Measurements from ENCODE around the gene CDK8.

CDK8 gene

GRCh38 chr13:26401578-26402021 is 147.7 kb downstream of the CDK8 start:
- Histone ChIP-seq H3K4me3 (ENCODE audit: low read length) (no peak overlapping the region), H3K9me3 (ENCODE audit: control insufficient read depth, low read length) (no peaks in the 10 kb centered on the region), H3K36me3 (ENCODE audit: control insufficient read depth, insufficient read depth, low read length) (no peaks in the 10 kb centered on the region), H3K4me1 (ENCODE audit: control insufficient read depth, insufficient read depth, low read length) (no peaks in the 10 kb centered on the region), H3K27me3 (ENCODE audit: control insufficient read depth, insufficient read depth, low read length) (no peaks in the 10 kb centered on the region), H3K9ac (ENCODE audit: low read length) (no peak overlapping the region)

- H3K4me3 ChIP-seq (ENCODE audit: low read length), result no peak overlapping the region
- no peaks in the 10 kb centered on the region for H3K4me1 ChIP-seq (ENCODE audit: control insufficient read depth, insufficient read depth, low read length)
- no peaks in the 10 kb centered on the region for H3K27me3 ChIP-seq (ENCODE audit: control insufficient read depth, insufficient read depth, low read length)
- no peak overlapping the region for H3K9ac ChIP-seq (ENCODE audit: low read length)
- H3K9me3 ChIP-seq (ENCODE audit: control insufficient read depth, low read length), result no peaks in the 10 kb centered on the region
- no peaks in the 10 kb centered on the region for H3K36me3 ChIP-seq (ENCODE audit: control insufficient read depth, insufficient read depth, low read length)
Measured at GRCh38 chr13:26406791-26407190, 152.9 kb downstream of the CDK8 start.

GRCh38 chr13:26411206-26411605 is 157.3 kb downstream of the CDK8 start:
- no peaks in the 10 kb centered on the region for H3K36me3 ChIP-seq (ENCODE audit: control insufficient read depth, insufficient read depth, low read length)
- no peaks in the 10 kb centered on the region for H3K4me1 ChIP-seq (ENCODE audit: control insufficient read depth, insufficient read depth, low read length)
- H3K9me3 ChIP-seq (ENCODE audit: control insufficient read depth, low read length), result no peaks in the 10 kb centered on the region
- H3K4me3 ChIP-seq (ENCODE audit: low read length), result no peak overlapping the region
- H3K27me3 ChIP-seq (ENCODE audit: control insufficient read depth, insufficient read depth, low read length), result no peaks in the 10 kb centered on the region
- no peak overlapping the region for H3K9ac ChIP-seq (ENCODE audit: low read length)

DNA sequence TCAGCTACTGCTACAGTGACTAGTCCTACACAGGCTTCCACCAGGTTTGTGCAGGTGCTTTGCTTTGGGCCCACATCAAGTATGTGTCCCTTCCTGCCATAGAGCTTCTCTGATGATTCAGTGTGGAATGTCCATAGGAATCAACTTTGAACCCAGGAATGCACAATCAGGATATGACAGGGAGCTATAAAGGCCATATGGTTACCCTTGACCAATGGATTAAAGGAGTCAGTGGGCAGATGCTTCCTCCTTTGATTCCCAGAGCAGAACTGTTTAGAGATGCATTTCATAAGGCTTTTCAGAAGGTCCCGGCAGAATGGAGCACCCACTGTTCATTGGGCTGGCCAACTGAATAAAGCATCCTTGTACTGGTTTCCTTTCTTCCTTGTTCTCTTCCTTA is 158.3 kb downstream of the CDK8 start:
- Histone ChIP-seq H3K9me3 (ENCODE audit: control insufficient read depth, low read length) (no peaks in the 10 kb centered on the region), H3K27me3 (ENCODE audit: control insufficient read depth, insufficient read depth, low read length) (no peaks in the 10 kb centered on the region), H3K9ac (ENCODE audit: low read length) (no peak overlapping the region), H3K36me3 (ENCODE audit: control insufficient read depth, insufficient read depth, low read length) (no peaks in the 10 kb centered on the region), H3K4me3 (ENCODE audit: low read length) (no peak overlapping the region), H3K4me1 (ENCODE audit: control insufficient read depth, insufficient read depth, low read length) (no peaks in the 10 kb centered on the region)

DNA sequence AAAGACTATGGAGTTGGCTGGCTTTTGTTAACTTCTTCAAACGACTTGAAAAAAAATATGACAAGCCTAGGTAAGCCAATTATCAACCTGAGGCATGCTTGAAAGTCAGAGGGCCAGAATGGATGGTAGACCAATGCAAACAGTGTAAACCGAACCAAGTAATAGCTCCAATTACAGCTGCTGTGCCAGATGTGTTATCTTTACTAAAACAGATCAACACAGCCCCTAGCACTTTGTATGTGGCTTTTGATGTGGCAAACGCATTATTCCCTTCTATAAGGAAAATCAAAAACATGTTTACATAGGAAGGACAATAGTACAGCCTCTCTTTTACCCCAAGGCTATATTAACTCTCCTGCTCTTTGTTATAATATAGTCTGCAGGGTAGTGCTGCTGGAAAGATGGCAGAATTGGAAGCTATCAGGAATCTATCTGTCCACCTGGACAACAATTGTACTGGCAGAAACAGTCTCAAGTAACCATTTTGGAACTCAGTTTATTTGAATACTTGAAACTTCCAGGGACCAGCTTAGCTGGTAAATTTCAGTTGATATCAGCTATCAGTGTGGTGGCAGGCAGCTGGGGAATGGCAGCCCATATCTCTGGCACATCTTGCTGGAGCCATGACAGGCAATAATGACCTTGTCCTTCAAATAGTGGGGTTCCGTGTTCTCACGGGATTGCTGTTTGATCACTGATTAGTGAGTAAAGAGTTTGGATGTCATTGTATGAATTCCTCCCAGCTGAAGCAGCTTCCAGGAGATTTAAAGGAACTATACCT is 159.2 kb downstream of the CDK8 start:
- Histone ChIP-seq H3K36me3 (ENCODE audit: control insufficient read depth, insufficient read depth, low read length) (no peaks in the 10 kb centered on the region), H3K27me3 (ENCODE audit: control insufficient read depth, insufficient read depth, low read length) (no peaks in the 10 kb centered on the region), H3K9ac (ENCODE audit: low read length) (no peak overlapping the region), H3K4me1 (ENCODE audit: control insufficient read depth, insufficient read depth, low read length) (no peaks in the 10 kb centered on the region), H3K4me3 (ENCODE audit: low read length) (no peak overlapping the region), H3K9me3 (ENCODE audit: control insufficient read depth, low read length) (no peaks in the 10 kb centered on the region)

- H3K36me3 ChIP-seq (ENCODE audit: control insufficient read depth, insufficient read depth, low read length), result no peaks in the 10 kb centered on the region
- no peak overlapping the region for H3K4me3 ChIP-seq (ENCODE audit: low read length)
- H3K27me3 ChIP-seq (ENCODE audit: control insufficient read depth, insufficient read depth, low read length), result no peaks in the 10 kb centered on the region
- H3K9ac ChIP-seq (ENCODE audit: low read length), result no peak overlapping the region
- H3K4me1 ChIP-seq (ENCODE audit: control insufficient read depth, insufficient read depth, low read length), result no peaks in the 10 kb centered on the region
- no peaks in the 10 kb centered on the region for H3K9me3 ChIP-seq (ENCODE audit: control insufficient read depth, low read length)
Measured at GRCh38 chr13:26420282-26420960, 166.5 kb downstream of the CDK8 start.

- Histone ChIP-seq H3K36me3 (ENCODE audit: control insufficient read depth, insufficient read depth, low read length) (no peaks in the 10 kb centered on the region), H3K4me1 (ENCODE audit: control insufficient read depth, insufficient read depth, low read length) (peaks cover 5% of the 10 kb centered on the region), H3K27me3 (ENCODE audit: control insufficient read depth, insufficient read depth, low read length) (no peaks in the 10 kb centered on the region), H3K9ac (ENCODE audit: low read length) (no peak overlapping the region), H3K9me3 (ENCODE audit: control insufficient read depth, low read length) (no peaks in the 10 kb centered on the region), H3K4me3 (ENCODE audit: low read length) (no peak overlapping the region)
Measured at GRCh38 chr13:26422036-26422435, 168.1 kb downstream of the CDK8 start.

- H3K36me3 ChIP-seq (ENCODE audit: control insufficient read depth, insufficient read depth, low read length), result no peaks in the 10 kb centered on the region
- H3K9me3 ChIP-seq (ENCODE audit: control insufficient read depth, low read length), result no peaks in the 10 kb centered on the region
- H3K4me1 ChIP-seq (ENCODE audit: control insufficient read depth, insufficient read depth, low read length), result peaks cover 5% of the 10 kb centered on the region
- no peaks in the 10 kb centered on the region for H3K27me3 ChIP-seq (ENCODE audit: control insufficient read depth, insufficient read depth, low read length)
- no peak overlapping the region for H3K4me3 ChIP-seq (ENCODE audit: low read length)
- H3K9ac ChIP-seq (ENCODE audit: low read length), result no peak overlapping the region
Measured at GRCh38 chr13:26423629-26424028, 169.7 kb downstream of the CDK8 start.

- no peak overlapping the region for H3K4me3 ChIP-seq (ENCODE audit: low read length)
- no peak overlapping the region for H3K9ac ChIP-seq (ENCODE audit: low read length)
- H3K36me3 ChIP-seq (ENCODE audit: control insufficient read depth, insufficient read depth, low read length), result no peaks in the 10 kb centered on the region
- H3K27me3 ChIP-seq (ENCODE audit: control insufficient read depth, insufficient read depth, low read length), result no peaks in the 10 kb centered on the region
- peaks cover 5% of the 10 kb centered on the region for H3K4me1 ChIP-seq (ENCODE audit: control insufficient read depth, insufficient read depth, low read length)
- no peaks in the 10 kb centered on the region for H3K9me3 ChIP-seq (ENCODE audit: control insufficient read depth, low read length)
Measured at GRCh38 chr13:26424181-26424580, 170.3 kb downstream of the CDK8 start.

DNA sequence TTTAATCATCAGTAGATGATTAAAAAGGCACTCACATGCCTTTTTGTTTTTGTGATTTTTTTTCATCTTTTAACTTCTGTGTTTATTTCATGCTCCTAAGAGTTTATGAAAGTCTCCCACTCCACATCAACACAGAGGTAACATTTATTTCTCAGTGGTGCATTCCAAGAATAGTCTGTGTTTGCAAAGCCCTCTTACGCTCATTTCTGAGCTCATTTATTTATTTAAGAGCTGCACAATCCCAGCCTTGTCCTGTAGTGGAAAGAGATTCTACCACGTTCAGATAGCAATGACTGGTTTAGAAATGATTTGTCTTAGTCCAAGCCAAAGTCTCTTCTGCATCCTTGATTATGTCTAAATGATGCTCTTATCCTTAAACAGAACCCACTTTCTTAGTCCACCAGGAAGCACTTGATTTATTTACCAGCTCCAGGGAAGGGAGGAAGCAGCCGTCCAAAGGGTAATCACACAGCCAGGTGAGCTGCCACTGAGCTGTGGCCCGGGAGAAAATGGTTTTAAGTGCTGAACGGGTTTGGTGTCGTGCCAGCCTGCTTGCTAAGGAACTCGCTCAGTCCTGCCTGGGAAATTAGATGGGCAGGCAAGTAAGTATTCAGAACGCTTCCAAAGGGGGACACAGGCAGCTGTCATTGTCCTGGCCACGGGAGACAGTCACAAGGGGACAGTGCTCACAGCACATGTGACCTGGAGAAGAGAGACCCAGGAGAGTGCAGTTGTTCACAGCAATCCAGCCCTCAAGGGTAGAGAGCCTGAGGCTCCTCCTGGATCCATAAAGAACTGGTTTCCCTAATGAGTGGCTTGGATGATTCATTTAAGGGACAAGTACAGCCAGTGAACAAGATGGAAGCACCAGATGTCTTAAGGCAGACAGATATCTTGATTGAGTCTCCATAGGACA is 171.8 kb downstream of the CDK8 start:
- Histone ChIP-seq H3K36me3 (ENCODE audit: control insufficient read depth, insufficient read depth, low read length) (no peaks in the 10 kb centered on the region), H3K27me3 (ENCODE audit: control insufficient read depth, insufficient read depth, low read length) (no peaks in the 10 kb centered on the region), H3K4me1 (ENCODE audit: control insufficient read depth, insufficient read depth, low read length) (peaks cover 5% of the 10 kb centered on the region), H3K4me3 (ENCODE audit: low read length) (no peak overlapping the region), H3K9ac (ENCODE audit: low read length) (no peak overlapping the region), H3K9me3 (ENCODE audit: control insufficient read depth, low read length) (no peaks in the 10 kb centered on the region)

GRCh38 chr13:26433776-26434175 is 179.8 kb downstream of the CDK8 start:
- Histone ChIP-seq H3K9ac (ENCODE audit: low read length) (no peak overlapping the region), H3K4me1 (ENCODE audit: control insufficient read depth, insufficient read depth, low read length) (no peaks in the 10 kb centered on the region), H3K27me3 (ENCODE audit: control insufficient read depth, insufficient read depth, low read length) (no peaks in the 10 kb centered on the region), H3K36me3 (ENCODE audit: control insufficient read depth, insufficient read depth, low read length) (no peaks in the 10 kb centered on the region), H3K9me3 (ENCODE audit: control insufficient read depth, low read length) (no peaks in the 10 kb centered on the region), H3K4me3 (ENCODE audit: low read length) (no peak overlapping the region)

DNA sequence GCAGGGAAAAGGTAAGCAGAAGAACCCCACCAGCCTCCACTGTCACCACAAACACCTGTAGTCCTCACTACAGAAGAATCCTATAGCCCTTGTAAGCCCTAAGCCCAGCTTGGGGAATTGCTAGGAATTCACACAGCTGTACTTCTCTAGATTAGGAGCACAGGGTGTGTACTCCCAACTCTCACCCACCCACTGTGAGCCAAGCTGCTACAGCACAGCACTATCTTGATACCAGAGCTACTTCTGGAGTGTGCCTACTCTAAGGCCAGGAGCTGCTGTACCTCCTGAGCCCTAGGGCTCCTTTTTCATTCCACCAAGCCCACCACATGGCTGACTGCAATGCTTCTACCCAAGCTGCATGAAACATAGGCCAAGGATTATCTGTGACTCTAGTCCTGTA is 181.2 kb downstream of the CDK8 start:
- no peak overlapping the region for H3K4me3 ChIP-seq (ENCODE audit: low read length)
- H3K4me1 ChIP-seq (ENCODE audit: control insufficient read depth, insufficient read depth, low read length), result no peaks in the 10 kb centered on the region
- H3K9me3 ChIP-seq (ENCODE audit: control insufficient read depth, low read length), result no peaks in the 10 kb centered on the region

More for the DNA sequence above, 181.2 kb downstream of the CDK8 start:
- no peak overlapping the region for H3K9ac ChIP-seq (ENCODE audit: low read length)
- H3K27me3 ChIP-seq (ENCODE audit: control insufficient read depth, insufficient read depth, low read length), result no peaks in the 10 kb centered on the region
- no peaks in the 10 kb centered on the region for H3K36me3 ChIP-seq (ENCODE audit: control insufficient read depth, insufficient read depth, low read length)
